ENCODE results near the gene OCA2. TPM values are rescaled to one million over a fixed set of nuclear protein-coding genes. Genes with fewer than 3 reads are reported as not detected.

OCA2 gene
- polyA plus RNA-seq, 1 donor (not counting 4 experiments of a cell fraction or from before 2014, with no cell fraction given): 0.05 TPM

GRCh38 chr15:27861171-27861570 lies 237.9 kb downstream of the OCA2 start:
- no peaks in the 10 kb centered on the region for H3K9me3 ChIP-seq (ENCODE audit: control insufficient read depth, low read depth, low read length)
- dilution Hi-C loops (cut with MboI; ENCODE audit: extremely low pct_ligation_motif_present, low sequenced_read_pairs): no loop called here
- FAIRE-seq: no peak

DNA sequence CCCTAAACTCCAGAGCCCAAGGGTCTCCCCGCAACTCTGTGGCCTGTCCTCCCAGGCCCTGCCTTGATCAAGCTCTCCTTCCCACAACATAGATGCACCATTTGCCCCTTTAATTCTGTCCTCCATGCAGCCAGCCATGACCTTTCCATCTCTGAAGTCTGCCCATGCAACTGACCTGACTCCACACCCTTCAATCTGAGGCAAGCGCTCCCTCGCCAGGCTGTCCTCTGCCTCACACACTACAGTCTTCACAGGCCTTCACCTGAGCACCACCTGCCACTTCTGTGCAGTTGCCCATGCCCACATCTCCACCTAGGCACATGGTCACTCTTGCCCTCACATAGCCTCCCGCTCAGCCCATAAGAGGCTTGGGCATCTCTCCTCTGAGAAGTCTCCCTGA lies 244.0 kb downstream of the OCA2 start:
- H3K9me1 ChIP-seq (ENCODE audit: control insufficient read depth, extremely low read depth, insufficient read depth, low read length): no peaks in the 10 kb centered on the region
- no peaks in the 10 kb centered on the region for H3K9me3 ChIP-seq (ENCODE audit: control insufficient read depth, low read depth, low read length)
- H4K20me1 ChIP-seq (ENCODE audit: control insufficient read depth, extremely low read depth, insufficient read depth, low read length): no peaks in the 10 kb centered on the region
- H3K79me2 ChIP-seq (ENCODE audit: control insufficient read depth, insufficient read depth, low read length): no peaks in the 10 kb centered on the region
- no peaks in the 10 kb centered on the region for H3K27me3 ChIP-seq (ENCODE audit: control insufficient read depth, extremely low read depth, insufficient read depth, low read length)
- H3K36me3 ChIP-seq (ENCODE audit: control insufficient read depth in 2 of 2, extremely low read depth in 1 of 2, insufficient read depth in 2 of 2, low read length in 2 of 2): no peaks in the 10 kb centered on the region
- no peak overlapping the region for H3K27ac ChIP-seq (ENCODE audit: control insufficient read depth, insufficient read depth, low read length)
- DNase-seq (ENCODE audit: low read depth, low spot score): no peak
- H3K4me1 ChIP-seq (ENCODE audit: control insufficient read depth, extremely low read depth, insufficient read depth, low read length): no peaks in the 10 kb centered on the region
- no peak overlapping the region for H3K9ac ChIP-seq (ENCODE audit: control insufficient read depth, extremely low read depth, insufficient read depth, low read length)
- TF ChIP-seq, protein P1, sequence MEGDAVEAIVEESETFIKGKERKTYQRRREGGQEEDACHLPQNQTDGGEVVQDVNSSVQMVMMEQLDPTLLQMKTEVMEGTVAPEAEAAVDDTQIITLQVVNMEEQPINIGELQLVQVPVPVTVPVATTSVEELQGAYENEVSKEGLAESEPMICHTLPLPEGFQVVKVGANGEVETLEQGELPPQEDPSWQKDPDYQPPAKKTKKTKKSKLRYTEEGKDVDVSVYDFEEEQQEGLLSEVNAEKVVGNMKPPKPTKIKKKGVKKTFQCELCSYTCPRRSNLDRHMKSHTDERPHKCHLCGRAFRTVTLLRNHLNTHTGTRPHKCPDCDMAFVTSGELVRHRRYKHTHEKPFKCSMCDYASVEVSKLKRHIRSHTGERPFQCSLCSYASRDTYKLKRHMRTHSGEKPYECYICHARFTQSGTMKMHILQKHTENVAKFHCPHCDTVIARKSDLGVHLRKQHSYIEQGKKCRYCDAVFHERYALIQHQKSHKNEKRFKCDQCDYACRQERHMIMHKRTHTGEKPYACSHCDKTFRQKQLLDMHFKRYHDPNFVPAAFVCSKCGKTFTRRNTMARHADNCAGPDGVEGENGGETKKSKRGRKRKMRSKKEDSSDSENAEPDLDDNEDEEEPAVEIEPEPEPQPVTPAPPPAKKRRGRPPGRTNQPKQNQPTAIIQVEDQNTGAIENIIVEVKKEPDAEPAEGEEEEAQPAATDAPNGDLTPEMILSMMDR (optimal IDR thresholded peaks at IDR 0.05 in 1 of 3, IDR thresholded peaks at IDR 0.05 in 1 of 3, conservative IDR thresholded peaks at IDR 0.05 in 1 of 3; ENCODE audit: extremely low read depth in 1 of 3, insufficient read depth in 2 of 3, low read length in 3 of 3): no peak
- TF ChIP-seq EZH2 (IDR thresholded peaks at IDR 0.05; ENCODE audit: low read length): no peak
- dilution Hi-C loops (cut with MboI; ENCODE audit: extremely low pct_ligation_motif_present, low sequenced_read_pairs): no loop called here
- H2AFZ ChIP-seq (ENCODE audit: control insufficient read depth, low read length): no peak overlapping the region
- H3K4me3 ChIP-seq (ENCODE audit: control insufficient read depth in 2 of 3, extremely low read depth in 1 of 3, insufficient read depth in 2 of 3, low read depth in 1 of 3, low read length in 3 of 3): no peak overlapping the region
- FAIRE-seq: no peak
- no peak overlapping the region for H3K4me2 ChIP-seq (ENCODE audit: control insufficient read depth, extremely low read depth, insufficient read depth, low read depth, low read length)

More at GRCh38 chr15:27861171-27861570, 237.9 kb downstream of the OCA2 start:
- TF ChIP-seq EZH2 (IDR thresholded peaks at IDR 0.05; ENCODE audit: low read length): no peak
- TF ChIP-seq, protein P1 (optimal IDR thresholded peaks at IDR 0.05 in 1 of 3, IDR thresholded peaks at IDR 0.05 in 1 of 3, conservative IDR thresholded peaks at IDR 0.05 in 1 of 3; ENCODE audit: extremely low read depth in 1 of 3, insufficient read depth in 2 of 3, low read length in 3 of 3): no peak
- no peaks in the 10 kb centered on the region for H3K36me3 ChIP-seq (ENCODE audit: control insufficient read depth in 2 of 2, extremely low read depth in 1 of 2, insufficient read depth in 2 of 2, low read length in 2 of 2)
- H4K20me1 ChIP-seq (ENCODE audit: control insufficient read depth, extremely low read depth, insufficient read depth, low read length): no peaks in the 10 kb centered on the region
- no peak for DNase-seq (ENCODE audit: low read depth, low spot score)
- H3K9ac ChIP-seq (ENCODE audit: control insufficient read depth, extremely low read depth, insufficient read depth, low read length): no peak overlapping the region
- no peaks in the 10 kb centered on the region for H3K9me1 ChIP-seq (ENCODE audit: control insufficient read depth, extremely low read depth, insufficient read depth, low read length)
- H3K27ac ChIP-seq (ENCODE audit: control insufficient read depth, insufficient read depth, low read length): no peak overlapping the region
- H3K79me2 ChIP-seq (ENCODE audit: control insufficient read depth, insufficient read depth, low read length): no peaks in the 10 kb centered on the region
- H3K27me3 ChIP-seq (ENCODE audit: control insufficient read depth, extremely low read depth, insufficient read depth, low read length): no peaks in the 10 kb centered on the region
- no peaks in the 10 kb centered on the region for H3K4me1 ChIP-seq (ENCODE audit: control insufficient read depth, extremely low read depth, insufficient read depth, low read length)
- H3K4me2 ChIP-seq (ENCODE audit: control insufficient read depth, extremely low read depth, insufficient read depth, low read depth, low read length): no peak overlapping the region
- H3K4me3 ChIP-seq (ENCODE audit: control insufficient read depth in 2 of 3, extremely low read depth in 1 of 3, insufficient read depth in 2 of 3, low read depth in 1 of 3, low read length in 3 of 3): no peak overlapping the region
- no peak overlapping the region for H2AFZ ChIP-seq (ENCODE audit: control insufficient read depth, low read length)
